Measurements from ENCODE around the gene ZG16B.

The ZG16B gene

DNA sequence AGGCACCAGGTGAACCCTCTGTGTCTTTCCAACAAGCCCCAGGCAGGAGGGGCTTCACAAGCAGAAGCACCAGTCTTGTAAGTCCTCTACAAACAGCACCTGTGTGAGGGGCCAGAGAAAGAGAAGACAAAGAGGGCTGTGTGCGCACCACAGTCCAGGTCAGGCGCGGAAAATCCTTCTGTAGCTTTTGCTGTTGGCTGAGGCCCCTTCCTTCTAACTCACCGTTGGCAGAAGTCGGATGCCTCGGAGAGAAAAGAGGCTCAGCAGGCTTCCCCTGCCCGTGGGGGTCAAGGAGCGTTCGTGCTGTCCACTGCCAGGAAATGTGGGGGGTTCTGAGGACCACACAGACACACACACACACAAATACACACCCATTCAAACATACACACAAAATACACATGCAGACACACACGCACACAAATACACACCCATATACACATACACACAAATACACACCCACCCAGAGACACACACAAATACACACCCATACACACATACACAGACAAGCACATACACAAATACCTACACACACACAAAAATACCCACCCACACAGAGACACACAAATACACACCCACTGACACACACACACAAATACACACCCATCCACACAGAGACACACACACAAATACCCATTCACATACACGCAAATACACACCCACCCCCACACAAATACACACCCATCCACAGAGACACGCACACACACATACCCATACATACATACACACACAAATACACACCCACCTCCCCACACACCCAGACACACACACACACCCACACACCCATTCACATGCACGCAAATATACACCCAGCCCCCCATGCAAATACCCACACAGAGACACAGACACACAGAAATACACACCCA is 6.8 kb downstream of the ZG16B start (continued):
- TF ChIP-seq, protein P1, sequence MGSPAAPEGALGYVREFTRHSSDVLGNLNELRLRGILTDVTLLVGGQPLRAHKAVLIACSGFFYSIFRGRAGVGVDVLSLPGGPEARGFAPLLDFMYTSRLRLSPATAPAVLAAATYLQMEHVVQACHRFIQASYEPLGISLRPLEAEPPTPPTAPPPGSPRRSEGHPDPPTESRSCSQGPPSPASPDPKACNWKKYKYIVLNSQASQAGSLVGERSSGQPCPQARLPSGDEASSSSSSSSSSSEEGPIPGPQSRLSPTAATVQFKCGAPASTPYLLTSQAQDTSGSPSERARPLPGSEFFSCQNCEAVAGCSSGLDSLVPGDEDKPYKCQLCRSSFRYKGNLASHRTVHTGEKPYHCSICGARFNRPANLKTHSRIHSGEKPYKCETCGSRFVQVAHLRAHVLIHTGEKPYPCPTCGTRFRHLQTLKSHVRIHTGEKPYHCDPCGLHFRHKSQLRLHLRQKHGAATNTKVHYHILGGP (tag by site-specific recombination; IDR thresholded peaks at IDR 0.05): no peak
- TF ChIP-seq TCF7L2 (IDR thresholded peaks at IDR 0.05; ENCODE audit: borderline replicate concordance, low read depth, low read length) (no peak), EGR2 (tag by site-specific recombination; IDR thresholded peaks at IDR 0.05; ENCODE audit: low read depth) (peak; percentile 96), ZNF561 (tag by site-specific recombination; IDR thresholded peaks at IDR 0.05; ENCODE audit: borderline replicate concordance) (no peak), OVOL3 (tag by site-specific recombination; IDR thresholded peaks at IDR 0.05) (no peak), ZNF629 (tag by site-specific recombination; IDR thresholded peaks at IDR 0.05) (no peak), IKZF3 (tag by site-specific recombination; IDR thresholded peaks at IDR 0.05) (no peak), ZNF626 (tag by site-specific recombination; IDR thresholded peaks at IDR 0.05) (no peak), ZNF366 (tag by site-specific recombination; conservative IDR thresholded peaks at IDR 0.05) (no peak), ZBTB20 (tag by site-specific recombination; IDR thresholded peaks at IDR 0.05) (no peak), ZNF610 (tag by site-specific recombination; IDR thresholded peaks at IDR 0.05; ENCODE audit: borderline replicate concordance) (no peak), ZSCAN23 (tag by site-specific recombination; IDR thresholded peaks at IDR 0.05) (peak; percentile 24; the same call in 1 of the 2 replicates), ZFP3 (tag by site-specific recombination; IDR thresholded peaks at IDR 0.05; ENCODE audit: low read depth) (no peak), ZFHX2 (tag by site-specific recombination; conservative IDR thresholded peaks at IDR 0.05) (peak; percentile 97; the same call in 1 of the 2 replicates), ZNF155 (tag by site-specific recombination; IDR thresholded peaks at IDR 0.05) (no peak), ZNF473 (tag by site-specific recombination; IDR thresholded peaks at IDR 0.05) (0 out of 2 replicates have a peak, but pooled peaks have one; percentile 7), FEZF1 (tag by site-specific recombination; IDR thresholded peaks at IDR 0.05) (no peak), ZNF585B (tag by site-specific recombination; IDR thresholded peaks at IDR 0.05) (no peak), ZNF830 (tag by site-specific recombination; IDR thresholded peaks at IDR 0.05; ENCODE audit: low read depth) (no peak), ZNF658 (tag by site-specific recombination; IDR thresholded peaks at IDR 0.05) (0 out of 2 replicates have a peak, but pooled peaks have one; percentile 13), ZFP69B (tag by site-specific recombination; IDR thresholded peaks at IDR 0.05) (0 out of 2 replicates have a peak, but pooled peaks have one; percentile 28), ZNF660 (tag by site-specific recombination; IDR thresholded peaks at IDR 0.05) (no peak)
- TF ChIP-seq, protein P2, sequence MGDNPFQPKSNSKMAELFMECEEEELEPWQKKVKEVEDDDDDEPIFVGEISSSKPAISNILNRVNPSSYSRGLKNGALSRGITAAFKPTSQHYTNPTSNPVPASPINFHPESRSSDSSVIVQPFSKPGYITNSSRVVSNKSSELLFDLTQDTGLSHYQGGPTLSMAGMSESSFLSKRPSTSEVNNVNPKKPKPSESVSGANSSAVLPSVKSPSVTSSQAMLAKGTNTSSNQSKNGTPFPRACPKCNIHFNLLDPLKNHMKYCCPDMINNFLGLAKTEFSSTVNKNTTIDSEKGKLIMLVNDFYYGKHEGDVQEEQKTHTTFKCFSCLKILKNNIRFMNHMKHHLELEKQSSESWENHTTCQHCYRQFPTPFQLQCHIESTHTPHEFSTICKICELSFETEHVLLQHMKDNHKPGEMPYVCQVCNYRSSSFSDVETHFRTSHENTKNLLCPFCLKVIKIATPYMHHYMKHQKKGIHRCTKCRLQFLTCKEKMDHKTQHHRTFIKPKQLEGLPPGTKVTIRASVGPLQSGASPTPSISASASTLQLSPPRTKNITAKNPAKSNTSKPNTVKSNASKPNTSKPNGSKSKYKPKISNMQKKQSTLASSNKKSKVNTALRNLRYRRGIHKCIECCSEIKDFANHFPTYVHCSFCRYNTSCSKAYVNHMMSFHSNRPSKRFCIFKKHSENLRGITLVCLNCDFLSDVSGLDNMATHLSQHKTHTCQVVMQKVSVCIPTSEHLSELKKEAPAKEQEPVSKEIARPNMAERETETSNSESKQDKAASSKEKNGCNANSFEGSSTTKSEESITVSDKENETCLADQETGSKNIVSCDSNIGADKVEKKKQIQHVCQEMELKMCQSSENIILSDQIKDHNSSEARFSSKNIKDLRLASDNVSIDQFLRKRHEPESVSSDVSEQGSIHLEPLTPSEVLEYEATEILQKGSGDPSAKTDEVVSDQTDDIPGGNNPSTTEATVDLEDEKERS (tag by site-specific recombination; IDR thresholded peaks at IDR 0.05): no peak
- TF ChIP-seq, protein P3, sequence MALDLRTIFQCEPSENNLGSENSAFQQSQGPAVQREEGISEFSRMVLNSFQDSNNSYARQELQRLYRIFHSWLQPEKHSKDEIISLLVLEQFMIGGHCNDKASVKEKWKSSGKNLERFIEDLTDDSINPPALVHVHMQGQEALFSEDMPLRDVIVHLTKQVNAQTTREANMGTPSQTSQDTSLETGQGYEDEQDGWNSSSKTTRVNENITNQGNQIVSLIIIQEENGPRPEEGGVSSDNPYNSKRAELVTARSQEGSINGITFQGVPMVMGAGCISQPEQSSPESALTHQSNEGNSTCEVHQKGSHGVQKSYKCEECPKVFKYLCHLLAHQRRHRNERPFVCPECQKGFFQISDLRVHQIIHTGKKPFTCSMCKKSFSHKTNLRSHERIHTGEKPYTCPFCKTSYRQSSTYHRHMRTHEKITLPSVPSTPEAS (tag by site-specific recombination; IDR thresholded peaks at IDR 0.05): peak; percentile 100
- TF ChIP-seq, protein P4, sequence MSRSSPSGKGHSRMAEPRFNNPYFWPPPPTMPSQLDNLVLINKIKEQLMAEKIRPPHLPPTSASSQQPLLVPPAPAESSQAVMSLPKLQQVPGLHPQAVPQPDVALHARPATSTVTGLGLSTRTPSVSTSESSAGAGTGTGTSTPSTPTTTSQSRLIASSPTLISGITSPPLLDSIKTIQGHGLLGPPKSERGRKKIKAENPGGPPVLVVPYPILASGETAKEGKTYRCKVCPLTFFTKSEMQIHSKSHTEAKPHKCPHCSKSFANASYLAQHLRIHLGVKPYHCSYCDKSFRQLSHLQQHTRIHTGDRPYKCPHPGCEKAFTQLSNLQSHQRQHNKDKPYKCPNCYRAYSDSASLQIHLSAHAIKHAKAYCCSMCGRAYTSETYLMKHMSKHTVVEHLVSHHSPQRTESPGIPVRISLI (tag by site-specific recombination; IDR thresholded peaks at IDR 0.05): no peak
- TF ChIP-seq, protein P5, sequence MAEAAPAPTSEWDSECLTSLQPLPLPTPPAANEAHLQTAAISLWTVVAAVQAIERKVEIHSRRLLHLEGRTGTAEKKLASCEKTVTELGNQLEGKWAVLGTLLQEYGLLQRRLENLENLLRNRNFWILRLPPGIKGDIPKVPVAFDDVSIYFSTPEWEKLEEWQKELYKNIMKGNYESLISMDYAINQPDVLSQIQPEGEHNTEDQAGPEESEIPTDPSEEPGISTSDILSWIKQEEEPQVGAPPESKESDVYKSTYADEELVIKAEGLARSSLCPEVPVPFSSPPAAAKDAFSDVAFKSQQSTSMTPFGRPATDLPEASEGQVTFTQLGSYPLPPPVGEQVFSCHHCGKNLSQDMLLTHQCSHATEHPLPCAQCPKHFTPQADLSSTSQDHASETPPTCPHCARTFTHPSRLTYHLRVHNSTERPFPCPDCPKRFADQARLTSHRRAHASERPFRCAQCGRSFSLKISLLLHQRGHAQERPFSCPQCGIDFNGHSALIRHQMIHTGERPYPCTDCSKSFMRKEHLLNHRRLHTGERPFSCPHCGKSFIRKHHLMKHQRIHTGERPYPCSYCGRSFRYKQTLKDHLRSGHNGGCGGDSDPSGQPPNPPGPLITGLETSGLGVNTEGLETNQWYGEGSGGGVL (tag by site-specific recombination; IDR thresholded peaks at IDR 0.05): 0 out of 2 replicates have a peak, but pooled peaks have one; percentile 8
- TF ChIP-seq, protein P6, sequence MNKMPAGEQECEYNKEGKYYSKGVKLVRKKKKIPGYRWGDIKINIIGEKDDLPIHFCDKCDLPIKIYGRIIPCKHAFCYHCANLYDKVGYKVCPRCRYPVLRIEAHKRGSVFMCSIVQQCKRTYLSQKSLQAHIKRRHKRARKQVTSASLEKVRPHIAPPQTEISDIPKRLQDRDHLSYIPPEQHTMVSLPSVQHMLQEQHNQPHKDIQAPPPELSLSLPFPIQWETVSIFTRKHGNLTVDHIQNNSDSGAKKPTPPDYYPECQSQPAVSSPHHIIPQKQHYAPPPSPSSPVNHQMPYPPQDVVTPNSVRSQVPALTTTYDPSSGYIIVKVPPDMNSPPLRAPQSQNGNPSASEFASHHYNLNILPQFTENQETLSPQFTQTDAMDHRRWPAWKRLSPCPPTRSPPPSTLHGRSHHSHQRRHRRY (tag by site-specific recombination; IDR thresholded peaks at IDR 0.05): no peak
- TF ChIP-seq, protein P7, sequence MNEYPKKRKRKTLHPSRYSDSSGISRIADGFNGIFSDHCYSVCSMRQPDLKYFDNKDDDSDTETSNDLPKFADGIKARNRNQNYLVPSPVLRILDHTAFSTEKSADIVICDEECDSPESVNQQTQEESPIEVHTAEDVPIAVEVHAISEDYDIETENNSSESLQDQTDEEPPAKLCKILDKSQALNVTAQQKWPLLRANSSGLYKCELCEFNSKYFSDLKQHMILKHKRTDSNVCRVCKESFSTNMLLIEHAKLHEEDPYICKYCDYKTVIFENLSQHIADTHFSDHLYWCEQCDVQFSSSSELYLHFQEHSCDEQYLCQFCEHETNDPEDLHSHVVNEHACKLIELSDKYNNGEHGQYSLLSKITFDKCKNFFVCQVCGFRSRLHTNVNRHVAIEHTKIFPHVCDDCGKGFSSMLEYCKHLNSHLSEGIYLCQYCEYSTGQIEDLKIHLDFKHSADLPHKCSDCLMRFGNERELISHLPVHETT (tag by site-specific recombination; IDR thresholded peaks at IDR 0.05): peak; percentile 64; the same call in 1 of the 2 replicates
